Activated CD8-positive, alpha-beta T cell treated with anti-CD3 and anti-CD28 coated beads for 36 hours (primary cell): ENCODE measurements around the gene FN1. TPM values are rescaled to one million over a fixed set of nuclear protein-coding genes. Genes with fewer than 3 reads are reported as not detected.

Experiments
- ATAC-seq: fragments of 200-7000 bp; cut with Tn5 transposase; one replicate; pipeline ENCODE4 v1.10.0; 2021; ENCODE audit warnings: mild to moderate bottlenecking, moderate library complexity
- CTCF ChIA-PET: fragments of 350-600 bp; sonication (Branson Sonifier 250); formaldehyde crosslinking; loops from one replicate; lab custom pipeline; 2021; ENCODE audit warnings: antibody characterized with exemption; lab: Charles Lee
- POLR2A ChIA-PET: fragments of 350-600 bp; sonication (Branson Sonifier 250); formaldehyde crosslinking; loops from one replicate; lab custom pipeline; 2021; ENCODE audit warnings: antibody characterized with exemption; lab: Charles Lee
- DNase-seq: peaks from one replicate; pipeline ENCODE4 v3.0.0-alpha.2; 2020
- H3K27ac Mint-ChIP-seq: one replicate; pipeline ENCODE4 v1.8.0; 2021; ENCODE audit warnings: mild to moderate bottlenecking, mixed read lengths
- H3K27me3 Mint-ChIP-seq: one replicate; pipeline ENCODE4 v1.8.0; 2021; ENCODE audit warnings: mixed read lengths
- H3K36me3 Mint-ChIP-seq: one replicate; pipeline ENCODE4 v1.8.0; 2021; ENCODE audit warnings: low read depth, mixed read lengths
- H3K4me1 Mint-ChIP-seq: one replicate; pipeline ENCODE4 v1.8.0; 2021; ENCODE audit warnings: low read depth, mixed read lengths
- H3K4me3 Mint-ChIP-seq: one replicate; pipeline ENCODE4 v1.8.0; 2021; ENCODE audit warnings: mild to moderate bottlenecking, moderate library complexity, mixed read lengths
- H3K9me3 Mint-ChIP-seq: one replicate; pipeline ENCODE4 v1.8.0; 2021; ENCODE audit warnings: mixed read lengths
- intact Hi-C: fragments of 100-400 bp; cut with micrococcal nuclease; formaldehyde crosslinking; loops from one replicate; pipeline ENCODE4 v1.10.0; 2022
- total RNA-seq, 2 experiments: library from RNA; stranded (reverse); gene quantifications; one replicate each; pipeline ENCODE4 v1.2.3, GENCODE V29; 2021
- TF ChIP-seq, protein P1 (sequence below): fragments of 200-600 bp; IDR thresholded peaks from one replicate; pipeline ENCODE4 v1.8.0; 2022; ENCODE audit warnings: antibody characterized with exemption, mild to moderate bottlenecking

FN1 gene
- total RNA-seq, 2 experiments from 2014 or later: 0.11 TPM; not detected in 1

DNA sequence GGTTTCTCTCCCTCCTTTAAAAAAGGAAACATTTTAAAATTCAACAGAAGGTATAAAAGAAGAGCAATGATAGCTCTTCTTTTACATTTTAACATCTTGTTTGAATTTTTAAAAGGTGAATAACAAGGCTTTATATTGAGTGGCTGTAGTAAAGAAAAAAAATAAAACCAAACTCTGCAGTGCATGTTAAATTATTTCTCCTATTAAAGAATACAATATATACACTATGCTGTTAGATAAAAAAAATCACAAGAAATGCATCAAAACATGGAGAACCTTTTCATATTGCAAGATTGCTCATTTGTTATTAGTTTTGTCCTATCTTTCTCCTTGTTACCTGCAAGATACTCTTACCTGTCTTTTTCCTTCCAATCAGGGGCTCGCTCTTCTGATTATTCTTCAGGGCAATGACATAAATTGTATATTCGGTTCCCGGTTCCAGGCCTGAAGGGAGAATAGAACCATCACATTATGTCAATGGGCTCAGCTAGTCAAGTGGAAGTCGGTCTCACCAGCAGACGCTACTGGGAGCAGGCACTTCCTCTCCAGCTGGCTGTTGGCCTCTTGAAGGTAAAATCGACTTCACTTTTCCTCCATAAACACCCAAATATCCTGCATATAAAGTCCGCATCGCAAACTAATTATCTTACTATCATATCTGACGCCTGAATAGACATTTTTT is 62.8 kb downstream of the FN1 start:
- H3K36me3 Mint-ChIP-seq: peaks cover 21% of the 10 kb centered on the region
- intact Hi-C loops: no loop called here
- no peaks in the 10 kb centered on the region for H3K4me1 Mint-ChIP-seq
- ATAC-seq: no peak
- TF ChIP-seq, protein P1, sequence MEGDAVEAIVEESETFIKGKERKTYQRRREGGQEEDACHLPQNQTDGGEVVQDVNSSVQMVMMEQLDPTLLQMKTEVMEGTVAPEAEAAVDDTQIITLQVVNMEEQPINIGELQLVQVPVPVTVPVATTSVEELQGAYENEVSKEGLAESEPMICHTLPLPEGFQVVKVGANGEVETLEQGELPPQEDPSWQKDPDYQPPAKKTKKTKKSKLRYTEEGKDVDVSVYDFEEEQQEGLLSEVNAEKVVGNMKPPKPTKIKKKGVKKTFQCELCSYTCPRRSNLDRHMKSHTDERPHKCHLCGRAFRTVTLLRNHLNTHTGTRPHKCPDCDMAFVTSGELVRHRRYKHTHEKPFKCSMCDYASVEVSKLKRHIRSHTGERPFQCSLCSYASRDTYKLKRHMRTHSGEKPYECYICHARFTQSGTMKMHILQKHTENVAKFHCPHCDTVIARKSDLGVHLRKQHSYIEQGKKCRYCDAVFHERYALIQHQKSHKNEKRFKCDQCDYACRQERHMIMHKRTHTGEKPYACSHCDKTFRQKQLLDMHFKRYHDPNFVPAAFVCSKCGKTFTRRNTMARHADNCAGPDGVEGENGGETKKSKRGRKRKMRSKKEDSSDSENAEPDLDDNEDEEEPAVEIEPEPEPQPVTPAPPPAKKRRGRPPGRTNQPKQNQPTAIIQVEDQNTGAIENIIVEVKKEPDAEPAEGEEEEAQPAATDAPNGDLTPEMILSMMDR: no peak
- no peak overlapping the region for H3K27ac Mint-ChIP-seq
- ChIA-PET CTCF (interaction anchor here (1.5 kb wide), 1 partner anchor 558 kb away, joined by 5 read pairs; no protein-coding TSS in a partner anchor), POLR2A (no interaction called here)
- no peaks in the 10 kb centered on the region for H3K9me3 Mint-ChIP-seq
- DNase-seq: no peak
- no peaks in the 10 kb centered on the region for H3K27me3 Mint-ChIP-seq
- H3K4me3 Mint-ChIP-seq: no peak overlapping the region

DNA sequence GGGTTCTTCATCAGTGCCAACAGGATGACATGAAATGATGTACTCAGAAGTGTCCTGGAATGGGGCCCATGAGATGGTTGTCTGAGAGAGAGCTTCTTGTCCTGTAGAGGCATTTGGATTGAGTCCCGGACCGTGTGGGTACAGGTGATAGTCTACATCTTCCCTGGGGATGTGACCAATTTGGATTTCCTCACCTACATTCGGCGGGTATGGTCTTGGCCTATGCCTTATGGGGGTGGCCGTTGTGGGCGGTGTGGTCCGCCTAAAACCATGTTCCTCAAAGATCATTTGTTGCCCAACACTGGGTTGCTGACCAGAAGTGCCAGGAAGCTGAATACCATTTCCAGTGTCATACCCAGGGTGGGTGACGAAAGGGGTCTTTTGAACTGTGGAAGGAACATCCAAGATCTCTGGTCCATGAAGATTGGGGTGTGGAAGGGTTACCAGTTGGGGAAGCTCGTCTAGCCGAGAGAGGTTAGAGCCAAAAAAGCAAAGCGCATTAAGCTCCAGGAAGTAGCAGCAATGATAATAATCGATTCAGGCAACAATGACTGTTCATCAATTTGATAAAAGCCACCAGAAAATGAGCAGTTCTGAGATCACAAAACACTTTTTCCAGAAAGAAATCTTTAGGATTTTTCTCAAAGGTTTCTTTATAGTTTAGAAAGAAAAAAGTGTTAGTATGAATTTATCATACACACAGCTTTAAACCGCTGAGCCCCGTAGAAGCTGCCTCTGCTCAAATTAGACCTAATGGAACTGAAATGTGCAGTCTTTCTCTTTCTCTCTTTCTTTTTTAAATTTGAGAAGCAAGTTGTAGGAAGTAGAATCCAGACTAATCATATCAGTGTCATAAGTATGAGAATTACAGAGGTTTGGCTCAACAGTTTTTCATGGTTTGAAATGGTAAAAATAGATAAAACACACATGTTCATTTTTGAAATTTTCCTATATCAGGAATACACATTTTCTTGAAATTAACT is 63.7 kb downstream of the FN1 start:
- ATAC-seq (no peak), DNase-seq (no peak)
- Mint-ChIP-seq H3K27me3 (no peaks in the 10 kb centered on the region), H3K27ac (no peak overlapping the region), H3K9me3 (no peaks in the 10 kb centered on the region), H3K4me1 (no peaks in the 10 kb centered on the region), H3K4me3 (no peak overlapping the region), H3K36me3 (peaks cover 28% of the 10 kb centered on the region)
- ChIA-PET POLR2A (no interaction called here), CTCF (interaction anchor here (1.5 kb wide), 1 partner anchor 559 kb away, joined by 5 read pairs; no protein-coding TSS in a partner anchor)
- TF ChIP-seq, protein P1: no peak
- intact Hi-C loops: no loop called here

DNA sequence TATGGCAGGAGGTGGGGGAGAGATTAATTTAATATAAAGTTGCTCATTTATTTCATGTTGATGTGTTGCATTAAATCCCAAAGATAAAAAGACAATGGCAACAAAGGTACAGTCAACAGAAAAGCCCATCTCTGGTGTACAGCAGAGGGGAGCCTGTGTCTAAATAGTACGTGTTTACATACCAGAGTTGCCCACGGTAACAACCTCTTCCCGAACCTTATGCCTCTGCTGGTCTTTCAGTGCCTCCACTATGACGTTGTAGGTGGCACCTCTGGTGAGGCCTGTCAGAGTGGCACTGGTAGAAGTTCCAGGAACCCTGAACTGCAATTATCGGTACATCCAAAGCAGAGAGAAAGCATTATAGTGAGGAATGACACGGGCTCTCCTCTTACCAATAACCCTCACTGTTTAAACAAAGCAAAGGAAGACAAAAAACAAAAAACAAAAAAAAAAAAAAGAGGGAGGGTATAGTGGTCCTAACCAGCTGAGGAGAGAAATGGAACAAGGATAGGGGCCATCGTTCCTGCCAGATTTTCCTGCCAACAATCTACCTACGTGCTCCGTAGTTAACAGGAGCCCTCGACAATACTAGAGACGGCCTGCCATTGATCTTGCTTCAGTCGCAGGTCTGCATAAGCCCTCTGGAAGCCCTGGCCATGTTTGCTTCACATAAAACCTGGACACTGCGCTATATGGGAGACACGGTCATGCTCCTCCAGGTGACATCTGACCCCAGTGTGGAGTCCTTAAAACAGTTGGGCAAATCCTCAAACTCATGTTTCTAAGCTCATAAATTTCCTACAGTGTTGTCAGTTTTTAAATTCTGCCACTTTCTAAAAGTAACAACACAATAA is 65.5 kb downstream of the FN1 start:
- Mint-ChIP-seq H3K4me1 (no peaks in the 10 kb centered on the region), H3K27ac (no peak overlapping the region), H3K4me3 (no peak overlapping the region), H3K36me3 (peaks cover 31% of the 10 kb centered on the region), H3K27me3 (no peaks in the 10 kb centered on the region), H3K9me3 (no peaks in the 10 kb centered on the region)
- DNase-seq (no peak), ATAC-seq (no peak)
- POLR2A ChIA-PET: interaction anchor here (0.7 kb wide), 1 partner anchor 26 kb away, joined by 4 read pairs; no protein-coding TSS in a partner anchor
- intact Hi-C loops: no loop called here
- CTCF ChIA-PET: no interaction called here
- TF ChIP-seq, protein P1: no peak

DNA sequence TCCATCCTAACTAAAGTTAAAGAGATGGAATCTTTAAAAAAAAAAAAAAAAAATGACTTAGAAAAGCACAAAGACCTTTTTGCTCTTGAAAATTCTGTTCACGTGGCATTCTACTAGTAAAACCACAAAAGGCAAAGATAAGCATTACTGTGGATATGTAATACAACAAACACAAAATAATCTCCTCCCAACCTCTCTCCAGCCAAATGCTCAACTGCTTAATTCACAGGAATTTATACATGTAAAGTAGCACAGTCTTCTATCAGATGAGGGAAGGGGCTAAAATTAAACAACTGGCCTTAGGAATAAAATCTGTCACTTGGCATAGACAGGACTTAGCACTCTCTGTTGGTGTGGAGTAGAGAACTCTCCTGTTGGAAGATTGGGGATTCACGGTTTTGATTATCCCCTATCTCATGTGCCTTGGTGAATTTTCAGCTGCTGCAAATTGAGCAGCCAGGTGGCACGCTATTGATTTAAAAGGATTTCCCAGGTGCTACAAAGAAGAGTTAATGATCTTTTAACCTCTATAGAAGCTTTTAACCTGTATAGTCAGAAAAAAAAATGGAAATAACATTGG is 66.6 kb downstream of the FN1 start:
- Mint-ChIP-seq H3K9me3 (no peaks in the 10 kb centered on the region), H3K27me3 (no peaks in the 10 kb centered on the region), H3K4me1 (no peaks in the 10 kb centered on the region), H3K36me3 (peaks cover 32% of the 10 kb centered on the region), H3K4me3 (no peak overlapping the region), H3K27ac (no peak overlapping the region)
- intact Hi-C loops: no loop called here
- ChIA-PET POLR2A (no interaction called here), CTCF (no interaction called here)
- no peak for ATAC-seq
- TF ChIP-seq, protein P1: no peak
- no peak for DNase-seq
